D721Med (cell line): ENCODE data around the gene MRPL49.

Experiments used
- DNase-seq: peaks from one replicate; pipeline ENCODE4 v3.0.0; 2011; ENCODE audit warnings: low spot score; ENCODE audit not compliant: insufficient read length
- FAIRE-seq: peaks from 2 replicates; lab custom pipeline; 2011; peaks lifted over from hg19 to GRCh38; lab: Jason Lieb, UNC
- TF ChIP-seq, protein P1 (sequence below): IDR thresholded peaks from 2 replicates; pipeline ENCODE4 v1.5.1; 2012; ENCODE audit warnings: mild to moderate bottlenecking, control low read depth; ENCODE audit not compliant: insufficient read depth; ENCODE audit errors: missing control alignments

Gene MRPL49

DNA sequence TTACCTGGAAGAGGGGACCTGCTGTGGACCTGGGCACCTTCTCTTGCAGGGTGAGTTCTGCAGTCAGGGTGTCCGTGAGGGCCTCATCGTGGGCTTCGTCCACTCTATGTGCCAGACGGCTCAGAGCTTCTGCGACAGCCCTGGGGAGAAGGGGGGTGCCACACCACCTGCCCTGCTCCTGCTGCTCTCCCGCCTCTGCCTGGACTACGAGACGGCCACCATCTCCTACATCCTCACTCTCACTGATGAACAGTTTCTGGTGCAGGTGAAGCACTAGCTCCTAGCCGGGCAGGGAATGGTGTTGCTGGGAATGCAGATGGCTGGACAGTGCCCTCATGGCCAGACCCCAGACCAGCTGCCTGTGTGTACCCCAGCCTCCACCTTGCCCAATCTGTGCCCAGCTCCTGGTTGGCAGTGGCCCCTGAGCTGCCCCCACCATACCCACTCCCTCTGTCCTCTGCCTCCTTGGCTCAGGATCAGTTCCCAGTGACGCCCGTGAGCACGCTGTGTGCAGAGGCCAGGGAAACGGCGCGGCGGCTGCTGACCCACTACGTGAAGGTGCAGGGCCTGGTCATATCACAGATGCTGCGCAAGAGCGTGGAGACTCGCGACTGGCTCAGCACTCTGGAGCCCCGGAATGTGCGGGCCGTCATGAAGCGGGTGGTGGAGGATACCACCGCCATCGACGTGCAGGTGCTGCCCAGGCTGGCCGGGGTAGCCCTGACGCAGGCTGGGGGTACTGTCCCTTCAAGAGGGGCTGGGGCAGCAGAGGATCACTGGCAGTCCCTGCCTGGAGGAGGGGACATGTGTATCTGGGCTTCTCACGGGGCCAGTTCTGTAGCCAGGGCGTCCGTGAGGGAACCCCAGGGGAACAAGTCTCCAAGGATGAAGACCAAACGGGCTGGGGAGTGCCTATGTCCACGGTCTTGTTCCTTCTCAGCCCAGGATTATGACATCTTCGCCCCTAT is 12.6 kb upstream of the MRPL49 start:
- TF ChIP-seq, protein P1, sequence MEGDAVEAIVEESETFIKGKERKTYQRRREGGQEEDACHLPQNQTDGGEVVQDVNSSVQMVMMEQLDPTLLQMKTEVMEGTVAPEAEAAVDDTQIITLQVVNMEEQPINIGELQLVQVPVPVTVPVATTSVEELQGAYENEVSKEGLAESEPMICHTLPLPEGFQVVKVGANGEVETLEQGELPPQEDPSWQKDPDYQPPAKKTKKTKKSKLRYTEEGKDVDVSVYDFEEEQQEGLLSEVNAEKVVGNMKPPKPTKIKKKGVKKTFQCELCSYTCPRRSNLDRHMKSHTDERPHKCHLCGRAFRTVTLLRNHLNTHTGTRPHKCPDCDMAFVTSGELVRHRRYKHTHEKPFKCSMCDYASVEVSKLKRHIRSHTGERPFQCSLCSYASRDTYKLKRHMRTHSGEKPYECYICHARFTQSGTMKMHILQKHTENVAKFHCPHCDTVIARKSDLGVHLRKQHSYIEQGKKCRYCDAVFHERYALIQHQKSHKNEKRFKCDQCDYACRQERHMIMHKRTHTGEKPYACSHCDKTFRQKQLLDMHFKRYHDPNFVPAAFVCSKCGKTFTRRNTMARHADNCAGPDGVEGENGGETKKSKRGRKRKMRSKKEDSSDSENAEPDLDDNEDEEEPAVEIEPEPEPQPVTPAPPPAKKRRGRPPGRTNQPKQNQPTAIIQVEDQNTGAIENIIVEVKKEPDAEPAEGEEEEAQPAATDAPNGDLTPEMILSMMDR, result no peak
- FAIRE-seq (no peak), DNase-seq (no peak)

DNA sequence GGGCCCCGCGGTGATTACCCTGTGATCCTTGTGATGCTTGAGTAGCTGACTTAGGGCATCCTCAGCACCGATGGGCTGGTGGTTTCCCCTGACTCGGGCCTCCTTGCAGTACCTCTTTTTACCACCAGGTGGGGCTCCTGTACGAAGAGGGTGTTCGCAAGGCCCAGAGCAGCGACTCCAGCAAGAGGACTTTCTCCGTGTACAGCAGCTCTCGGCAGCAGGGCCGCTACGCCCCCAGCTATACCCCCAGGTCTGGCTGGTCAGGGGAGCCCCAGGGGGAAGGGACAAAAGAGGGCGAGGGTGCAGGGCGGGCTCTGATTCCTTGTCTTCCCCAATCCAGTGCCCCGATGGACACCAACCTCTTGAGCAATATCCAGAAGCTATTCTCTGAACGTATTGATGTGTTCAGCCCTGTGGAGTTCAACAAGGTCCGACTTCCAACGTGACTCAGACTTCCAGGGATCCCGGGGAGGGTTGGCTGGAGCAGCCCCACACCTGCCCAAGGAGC is 11.7 kb upstream of the MRPL49 start:
- FAIRE-seq (no peak), DNase-seq (peak; percentile 83)
- TF ChIP-seq, protein P1, result peak; percentile 75

DNA sequence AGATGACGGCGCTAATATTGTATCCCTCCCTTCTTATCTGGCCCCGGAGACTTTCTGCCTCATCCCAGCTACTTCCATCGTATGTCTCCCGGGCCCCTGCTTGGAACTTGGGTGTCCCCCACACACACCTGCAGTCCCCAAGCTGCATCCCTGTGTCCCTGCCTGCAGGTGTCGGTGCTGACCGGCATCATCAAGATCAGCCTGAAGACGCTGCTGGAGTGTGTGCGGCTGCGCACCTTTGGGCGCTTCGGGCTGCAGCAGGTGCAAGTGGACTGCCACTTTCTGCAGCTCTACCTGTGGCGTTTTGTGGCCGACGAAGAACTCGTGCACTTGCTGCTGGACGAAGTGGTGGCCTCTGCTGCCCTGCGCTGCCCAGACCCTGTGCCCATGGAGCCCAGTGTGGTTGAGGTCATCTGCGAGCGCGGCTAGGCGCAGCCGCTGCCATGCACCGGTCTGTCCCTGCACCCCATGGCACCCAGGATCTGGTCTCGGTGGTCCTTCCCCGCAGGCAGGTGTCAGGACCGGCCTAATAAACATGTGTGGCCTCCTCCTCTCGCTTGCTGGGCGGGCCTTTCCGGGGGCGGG is 10.9 kb upstream of the MRPL49 start:
- TF ChIP-seq, protein P1, result no peak
- no peak for DNase-seq
- no peak for FAIRE-seq

DNA sequence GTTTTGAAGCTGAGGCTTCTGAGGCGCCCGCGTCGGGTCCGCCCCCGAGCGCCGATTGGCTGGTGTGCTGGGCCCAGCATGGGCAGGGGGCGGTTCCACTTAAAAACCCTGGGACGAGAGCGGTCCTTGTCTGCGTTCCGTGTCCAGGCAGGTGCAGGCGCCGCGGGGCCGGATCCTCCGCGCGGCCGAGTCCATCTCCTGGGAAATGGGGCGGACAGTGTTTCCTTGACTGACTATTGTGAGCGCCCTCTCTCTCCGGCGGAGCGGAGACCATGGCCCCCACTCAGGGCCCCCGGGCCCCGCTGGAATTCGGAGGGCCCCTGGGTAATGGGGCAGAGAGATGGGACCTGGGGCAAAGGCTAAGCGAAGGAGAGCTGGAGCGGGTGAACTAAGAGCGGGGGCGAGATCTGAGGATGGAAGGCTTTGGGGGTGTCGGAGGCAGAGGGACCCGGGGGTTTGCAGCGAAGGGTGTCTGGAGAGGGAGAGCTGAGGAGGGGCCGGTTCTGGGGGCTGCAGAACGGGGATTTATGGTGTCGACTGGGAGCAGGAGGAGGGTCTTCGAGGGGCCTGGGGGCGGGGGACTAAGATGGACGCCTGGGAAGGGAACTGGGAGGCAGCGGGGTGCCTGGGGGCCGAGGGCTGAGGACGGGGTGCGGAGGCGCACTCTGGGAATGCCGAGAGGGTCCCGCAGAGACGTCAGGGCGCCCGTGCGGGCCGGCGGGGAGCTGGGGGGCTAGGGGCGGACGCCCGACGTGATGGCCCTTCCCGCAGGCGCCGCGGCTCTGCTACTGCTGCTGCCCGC is 10.2 kb upstream of the MRPL49 start, which contains the start of gene TM7SF2:
Gene TM7SF2, plus strand, starts transcription at position 129 of the 802 bp plus-strand sequence. Its CDS starts 144 bp downstream, at position 273.
- TF ChIP-seq, protein P1, result no peak
- FAIRE-seq, result no peak
- peak; percentile 96 for DNase-seq

DNA sequence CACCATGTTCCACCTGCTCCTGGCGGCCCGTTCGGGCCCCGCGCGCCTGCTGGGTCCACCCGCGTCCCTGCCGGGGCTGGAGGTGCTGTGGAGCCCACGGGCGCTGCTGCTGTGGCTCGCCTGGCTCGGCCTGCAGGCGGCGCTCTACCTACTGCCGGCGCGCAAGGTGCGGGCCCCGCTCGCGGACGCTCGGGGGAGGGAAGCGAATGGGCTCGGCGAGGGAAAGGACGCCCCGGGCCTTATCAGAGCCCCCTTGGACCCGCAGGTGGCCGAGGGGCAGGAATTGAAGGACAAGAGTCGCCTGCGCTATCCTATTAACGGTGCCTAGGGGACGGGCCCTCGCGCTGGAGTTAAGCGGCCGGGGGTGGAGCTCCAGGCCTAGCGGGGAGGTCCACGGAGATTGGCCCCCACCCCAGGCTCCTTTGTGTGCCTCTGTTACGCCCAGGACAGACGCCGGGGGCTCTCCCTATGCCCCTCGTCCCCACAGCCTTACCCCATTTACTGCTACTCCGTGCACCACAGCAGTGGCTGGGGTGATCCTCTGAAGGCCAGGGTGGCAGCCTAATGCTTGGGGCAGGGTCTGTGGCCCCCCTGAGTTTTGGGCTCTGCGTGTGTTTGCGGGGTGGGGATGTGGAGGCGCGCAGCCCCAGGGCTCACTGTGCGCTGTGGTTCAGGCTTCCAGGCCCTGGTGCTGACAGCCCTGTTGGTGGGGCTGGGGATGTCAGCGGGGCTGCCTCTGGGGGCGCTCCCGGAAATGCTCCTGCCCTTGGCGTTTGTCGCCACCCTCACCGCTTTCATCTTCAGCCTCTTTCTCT is 9.4 kb upstream of the MRPL49 start:
- TF ChIP-seq, protein P1, result peak; percentile 69
- FAIRE-seq, result no peak
- DNase-seq, result peak; percentile 55

DNA sequence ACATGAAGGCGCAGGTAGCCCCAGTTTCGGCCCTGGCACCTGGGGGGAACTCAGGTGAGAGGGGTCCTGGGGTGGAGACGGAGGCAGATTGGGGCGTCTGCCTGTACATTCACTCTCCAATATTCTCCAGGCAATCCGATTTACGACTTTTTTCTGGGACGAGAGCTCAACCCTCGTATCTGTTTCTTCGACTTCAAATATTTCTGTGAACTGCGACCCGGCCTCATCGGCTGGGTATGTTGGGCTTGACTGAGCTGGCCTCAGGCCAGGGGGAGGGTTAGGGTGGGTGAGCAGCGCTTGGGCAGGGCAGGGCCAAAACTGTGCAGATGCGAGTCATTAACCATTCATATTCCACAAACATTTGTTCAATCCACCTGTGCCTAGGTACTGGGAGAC is 8.8 kb upstream of the MRPL49 start:
- no peak for FAIRE-seq
- no peak for DNase-seq
- TF ChIP-seq, protein P1, result no peak
